Measurements from ENCODE around the gene DZIP1. TPM values are rescaled to one million over a fixed set of nuclear protein-coding genes. Genes with fewer than 3 reads are reported as not detected.

Gene DZIP1
- polyA plus RNA-seq, 1 donor (not counting 4 experiments of a cell fraction or from before 2014, with no cell fraction given) = 1.4 TPM

GRCh38 chr13:95620030-95620824, 24.3 kb downstream of the DZIP1 start:
- H3K4me1 ChIP-seq (ENCODE audit: control insufficient read depth, extremely low read depth, insufficient read depth, low read length) = no peaks in the 10 kb centered on the region
- FAIRE-seq = no peak
- H2AFZ ChIP-seq (ENCODE audit: control insufficient read depth, low read length) = no peak overlapping the region
- H3K9me1 ChIP-seq (ENCODE audit: control insufficient read depth, extremely low read depth, insufficient read depth, low read length) = no peaks in the 10 kb centered on the region
- H3K27ac ChIP-seq (ENCODE audit: control insufficient read depth, insufficient read depth, low read length) = no peak overlapping the region
- dilution Hi-C loops (cut with MboI; ENCODE audit: extremely low pct_ligation_motif_present, low sequenced_read_pairs) = no loop called here
- no peaks in the 10 kb centered on the region for H3K79me2 ChIP-seq (ENCODE audit: control insufficient read depth, insufficient read depth, low read length)
- no peak for TF ChIP-seq EZH2 (IDR thresholded peaks at IDR 0.05; ENCODE audit: low read length)
- DNase-seq (ENCODE audit: low read depth, low spot score) = no peak
- no peaks in the 10 kb centered on the region for H3K27me3 ChIP-seq (ENCODE audit: control insufficient read depth, extremely low read depth, insufficient read depth, low read length)
- no peaks in the 10 kb centered on the region for H3K36me3 ChIP-seq (ENCODE audit: control insufficient read depth in 2 of 2, extremely low read depth in 1 of 2, insufficient read depth in 2 of 2, low read length in 2 of 2)
- H3K9ac ChIP-seq (ENCODE audit: control insufficient read depth, extremely low read depth, insufficient read depth, low read length) = no peak overlapping the region
- H3K4me3 ChIP-seq (ENCODE audit: control insufficient read depth in 2 of 3, extremely low read depth in 1 of 3, insufficient read depth in 2 of 3, low read depth in 1 of 3, low read length in 3 of 3) = no peak overlapping the region
- H4K20me1 ChIP-seq (ENCODE audit: control insufficient read depth, extremely low read depth, insufficient read depth, low read length) = no peaks in the 10 kb centered on the region
- H3K9me3 ChIP-seq (ENCODE audit: control insufficient read depth, low read depth, low read length) = no peaks in the 10 kb centered on the region
- no peak overlapping the region for H3K4me2 ChIP-seq (ENCODE audit: control insufficient read depth, extremely low read depth, insufficient read depth, low read depth, low read length)

- dilution Hi-C loops (cut with MboI; ENCODE audit: extremely low pct_ligation_motif_present, low sequenced_read_pairs) = no loop called here
- H3K27me3 ChIP-seq (ENCODE audit: control insufficient read depth, extremely low read depth, insufficient read depth, low read length) = no peaks in the 10 kb centered on the region
- H3K27ac ChIP-seq (ENCODE audit: control insufficient read depth, insufficient read depth, low read length) = no peak overlapping the region
- no peaks in the 10 kb centered on the region for H3K9me3 ChIP-seq (ENCODE audit: control insufficient read depth, low read depth, low read length)
- FAIRE-seq = no peak
- no peaks in the 10 kb centered on the region for H4K20me1 ChIP-seq (ENCODE audit: control insufficient read depth, extremely low read depth, insufficient read depth, low read length)
- no peak for TF ChIP-seq EZH2 (IDR thresholded peaks at IDR 0.05; ENCODE audit: low read length)
- no peak for TF ChIP-seq CTCF (optimal IDR thresholded peaks at IDR 0.05 in 1 of 3, IDR thresholded peaks at IDR 0.05 in 1 of 3, conservative IDR thresholded peaks at IDR 0.05 in 1 of 3; ENCODE audit: extremely low read depth in 1 of 3, insufficient read depth in 2 of 3, low read length in 3 of 3)
- no peak overlapping the region for H3K4me3 ChIP-seq (ENCODE audit: control insufficient read depth in 2 of 3, extremely low read depth in 1 of 3, insufficient read depth in 2 of 3, low read depth in 1 of 3, low read length in 3 of 3)
- no peaks in the 10 kb centered on the region for H3K4me1 ChIP-seq (ENCODE audit: control insufficient read depth, extremely low read depth, insufficient read depth, low read length)
- H3K4me2 ChIP-seq (ENCODE audit: control insufficient read depth, extremely low read depth, insufficient read depth, low read depth, low read length) = no peak overlapping the region
- no peaks in the 10 kb centered on the region for H3K9me1 ChIP-seq (ENCODE audit: control insufficient read depth, extremely low read depth, insufficient read depth, low read length)
- no peak overlapping the region for H2AFZ ChIP-seq (ENCODE audit: control insufficient read depth, low read length)
- no peaks in the 10 kb centered on the region for H3K79me2 ChIP-seq (ENCODE audit: control insufficient read depth, insufficient read depth, low read length)
- DNase-seq (ENCODE audit: low read depth, low spot score) = no peak
- no peaks in the 10 kb centered on the region for H3K36me3 ChIP-seq (ENCODE audit: control insufficient read depth in 2 of 2, extremely low read depth in 1 of 2, insufficient read depth in 2 of 2, low read length in 2 of 2)
- H3K9ac ChIP-seq (ENCODE audit: control insufficient read depth, extremely low read depth, insufficient read depth, low read length) = no peak overlapping the region
These were observed 29.0 kb downstream of the DZIP1 start for GRCh38 chr13:95615539-95615938.
